Cardiac fibroblast (primary cell): ENCODE results near the gene RPRD2.

Source experiments
- DNase-seq, 2 donors: peaks; one replicate each; pipeline versions ENCODE4 v3.0.0 to v3.0.0-alpha.2; 2010; ENCODE audit warnings: low read depth in 2 of 2
- H3K4me3 ChIP-seq, 2 donors: replicated peaks in 1 of 2; 1 replicate in 1 of 2; 2 replicates in 1 of 2; pipeline ENCODE4 v1.5.1; 2011; ENCODE audit warnings: low read depth in 2 of 2, low read length in 2 of 2, mild to moderate bottlenecking in 2 of 2, moderate library complexity in 1 of 2
- TF ChIP-seq, protein P1 (sequence below): IDR thresholded peaks from one replicate; pipeline ENCODE4 v1.5.1; 2011; ENCODE audit warnings: low read depth, mild to moderate bottlenecking, low read length, inconsistent platforms

The RPRD2 gene

DNA sequence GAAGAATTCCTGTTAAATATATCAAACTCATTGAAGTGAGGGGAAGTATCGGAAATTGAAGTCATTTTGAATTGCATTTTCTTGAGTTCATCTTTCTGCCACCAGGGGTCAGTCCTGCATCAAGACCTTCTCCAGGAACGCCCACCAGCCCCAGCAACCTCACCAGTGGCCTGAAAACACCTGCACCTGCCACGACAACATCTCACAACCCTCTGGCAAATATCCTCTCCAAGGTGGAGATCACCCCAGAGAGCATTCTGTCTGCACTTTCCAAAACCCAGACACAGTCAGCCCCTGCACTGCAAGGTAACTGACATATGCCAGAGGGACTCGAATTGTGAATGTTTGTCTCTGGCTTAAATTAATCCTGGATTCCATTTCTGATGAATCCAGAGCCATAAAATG, 100.5 kb downstream of the RPRD2 start:
- no peak overlapping the region for H3K4me3 ChIP-seq
- TF ChIP-seq, protein P1, sequence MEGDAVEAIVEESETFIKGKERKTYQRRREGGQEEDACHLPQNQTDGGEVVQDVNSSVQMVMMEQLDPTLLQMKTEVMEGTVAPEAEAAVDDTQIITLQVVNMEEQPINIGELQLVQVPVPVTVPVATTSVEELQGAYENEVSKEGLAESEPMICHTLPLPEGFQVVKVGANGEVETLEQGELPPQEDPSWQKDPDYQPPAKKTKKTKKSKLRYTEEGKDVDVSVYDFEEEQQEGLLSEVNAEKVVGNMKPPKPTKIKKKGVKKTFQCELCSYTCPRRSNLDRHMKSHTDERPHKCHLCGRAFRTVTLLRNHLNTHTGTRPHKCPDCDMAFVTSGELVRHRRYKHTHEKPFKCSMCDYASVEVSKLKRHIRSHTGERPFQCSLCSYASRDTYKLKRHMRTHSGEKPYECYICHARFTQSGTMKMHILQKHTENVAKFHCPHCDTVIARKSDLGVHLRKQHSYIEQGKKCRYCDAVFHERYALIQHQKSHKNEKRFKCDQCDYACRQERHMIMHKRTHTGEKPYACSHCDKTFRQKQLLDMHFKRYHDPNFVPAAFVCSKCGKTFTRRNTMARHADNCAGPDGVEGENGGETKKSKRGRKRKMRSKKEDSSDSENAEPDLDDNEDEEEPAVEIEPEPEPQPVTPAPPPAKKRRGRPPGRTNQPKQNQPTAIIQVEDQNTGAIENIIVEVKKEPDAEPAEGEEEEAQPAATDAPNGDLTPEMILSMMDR = peak; percentile 77
- DNase-seq = peak; percentile 73 to 77

DNA sequence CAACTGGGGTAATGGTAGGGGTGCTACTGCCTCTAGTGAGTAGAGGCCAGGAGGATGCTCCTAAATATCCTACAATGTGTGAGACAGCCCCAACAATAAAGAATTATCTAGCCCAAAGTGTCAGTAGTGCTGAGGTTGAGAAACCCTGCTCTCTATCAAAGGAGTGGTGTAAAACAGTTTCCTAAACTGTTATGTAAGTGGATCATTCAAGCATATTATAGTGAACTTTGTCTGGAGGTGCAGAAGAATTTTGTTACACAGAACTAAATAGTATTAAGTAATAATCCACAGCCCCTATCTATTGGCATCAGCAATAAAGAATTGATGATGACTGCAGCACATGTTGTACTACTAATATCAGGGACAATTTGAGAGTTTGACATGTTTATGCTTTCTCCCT, 103.0 kb downstream of the RPRD2 start:
- TF ChIP-seq, protein P1 = no peak
- no peak overlapping the region for H3K4me3 ChIP-seq
- DNase-seq = no peak

DNA sequence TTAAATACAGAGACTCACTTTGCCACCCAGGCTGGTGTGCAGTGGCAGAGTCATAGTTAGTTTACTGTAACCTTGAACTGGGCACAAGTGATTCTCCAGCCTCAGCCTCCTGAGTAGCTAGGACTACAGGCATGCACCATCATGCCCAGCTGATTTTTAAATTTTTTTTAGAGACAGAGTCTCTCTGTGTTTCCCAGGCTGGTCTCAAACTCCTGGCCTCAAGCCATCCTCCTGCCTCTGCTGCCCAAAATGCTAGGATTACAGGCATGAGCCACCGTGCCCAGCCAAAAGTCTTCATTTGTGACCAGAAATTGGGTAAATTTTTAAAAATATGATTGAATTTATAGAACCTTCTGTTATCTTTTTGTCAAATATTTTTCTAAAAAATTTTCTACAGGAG, 105.3 kb downstream of the RPRD2 start:
- no peak for DNase-seq
- no peak overlapping the region for H3K4me3 ChIP-seq
- TF ChIP-seq, protein P1 = no peak

DNA sequence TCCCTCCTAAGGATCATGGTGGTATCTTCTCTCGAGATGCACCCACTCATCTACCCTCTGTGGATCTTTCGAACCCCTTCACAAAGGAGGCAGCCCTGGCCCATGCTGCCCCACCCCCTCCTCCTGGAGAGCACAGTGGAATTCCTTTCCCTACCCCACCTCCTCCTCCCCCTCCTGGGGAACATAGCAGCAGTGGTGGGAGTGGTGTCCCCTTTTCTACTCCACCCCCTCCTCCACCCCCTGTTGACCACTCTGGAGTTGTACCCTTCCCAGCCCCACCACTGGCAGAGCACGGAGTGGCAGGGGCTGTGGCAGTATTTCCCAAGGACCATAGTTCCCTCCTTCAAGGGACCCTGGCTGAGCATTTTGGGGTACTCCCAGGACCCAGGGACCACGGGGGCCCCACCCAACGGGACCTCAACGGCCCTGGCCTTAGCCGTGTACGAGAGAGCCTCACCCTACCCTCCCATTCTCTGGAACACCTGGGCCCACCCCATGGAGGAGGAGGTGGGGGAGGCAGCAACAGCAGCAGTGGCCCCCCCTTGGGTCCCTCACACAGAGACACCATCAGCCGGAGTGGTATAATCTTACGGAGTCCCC, 108.8 kb downstream of the RPRD2 start:
- no peak for DNase-seq
- TF ChIP-seq, protein P1 = no peak
- H3K4me3 ChIP-seq = no peak overlapping the region

DNA sequence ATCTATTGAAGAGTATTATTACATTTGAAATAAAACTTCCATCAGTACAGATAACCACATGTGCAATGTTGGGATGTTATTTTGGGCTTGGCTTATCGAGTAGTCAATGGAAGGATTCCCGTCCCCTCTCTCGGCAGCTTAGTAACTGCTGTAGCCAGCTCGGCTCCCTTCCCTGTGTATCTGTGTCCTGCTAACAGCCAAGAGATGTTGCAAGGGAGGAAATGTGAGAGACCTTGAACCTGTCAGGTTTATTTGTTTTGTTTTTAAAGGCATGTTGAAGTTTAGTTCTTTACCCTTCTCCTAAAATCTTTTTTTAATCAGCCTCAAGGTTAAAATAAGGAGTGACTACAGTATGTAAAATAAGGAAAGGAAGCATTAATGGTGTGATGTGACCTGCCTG, 109.7 kb downstream of the RPRD2 start:
- H3K4me3 ChIP-seq = no peak overlapping the region
- TF ChIP-seq, protein P1 = no peak
- DNase-seq = no peak

DNA sequence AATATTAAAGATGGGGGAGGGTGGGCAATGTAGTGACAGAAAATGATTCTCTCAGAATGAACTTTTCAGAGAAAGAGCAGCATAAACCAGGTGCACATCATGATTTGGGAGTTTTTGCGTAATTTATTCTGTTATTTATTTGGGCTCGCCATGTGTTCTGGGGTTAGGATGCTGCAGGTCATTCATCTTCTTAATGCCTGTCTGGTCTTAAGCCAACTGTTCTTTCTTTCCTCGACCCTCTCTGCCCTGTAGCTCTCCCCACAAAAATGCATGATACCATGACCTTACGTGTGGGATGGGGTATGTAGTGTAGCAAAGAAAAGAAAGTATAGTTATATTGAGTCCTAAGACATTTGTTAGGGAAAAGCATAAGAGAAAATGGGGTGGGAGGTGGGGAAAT, 110.9 kb downstream of the RPRD2 start:
- H3K4me3 ChIP-seq = no peak overlapping the region
- TF ChIP-seq, protein P1 = no peak
- no peak for DNase-seq

DNA sequence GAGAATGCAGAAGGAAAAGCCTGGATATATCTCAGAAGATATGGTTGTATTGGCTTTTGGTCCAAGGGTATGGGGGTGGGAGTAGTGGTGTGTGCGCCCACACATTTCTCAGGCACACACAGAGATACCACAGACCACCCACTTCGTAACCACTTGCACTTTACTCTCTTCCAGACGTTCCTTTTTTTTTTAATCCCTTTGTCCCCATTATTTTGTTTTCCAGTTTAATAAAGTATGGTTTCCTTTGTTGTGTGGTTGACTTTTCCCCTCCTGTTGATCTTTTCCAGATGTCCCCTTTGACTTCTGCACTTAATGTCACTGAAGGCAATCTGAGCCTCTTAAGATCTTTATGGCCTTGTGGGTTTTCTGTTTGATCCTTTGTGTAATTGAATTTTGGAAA, 112.8 kb downstream of the RPRD2 start:
- H3K4me3 ChIP-seq = no peak overlapping the region
- no peak for DNase-seq
- TF ChIP-seq, protein P1 = no peak
